Measurements from ENCODE around the gene RCAN2. TPM values are rescaled to one million over a fixed set of nuclear protein-coding genes. Genes with fewer than 3 reads are reported as not detected.

RCAN2 gene
- total RNA-seq, 1 donor from 2014 or later: 3.6 TPM

DNA sequence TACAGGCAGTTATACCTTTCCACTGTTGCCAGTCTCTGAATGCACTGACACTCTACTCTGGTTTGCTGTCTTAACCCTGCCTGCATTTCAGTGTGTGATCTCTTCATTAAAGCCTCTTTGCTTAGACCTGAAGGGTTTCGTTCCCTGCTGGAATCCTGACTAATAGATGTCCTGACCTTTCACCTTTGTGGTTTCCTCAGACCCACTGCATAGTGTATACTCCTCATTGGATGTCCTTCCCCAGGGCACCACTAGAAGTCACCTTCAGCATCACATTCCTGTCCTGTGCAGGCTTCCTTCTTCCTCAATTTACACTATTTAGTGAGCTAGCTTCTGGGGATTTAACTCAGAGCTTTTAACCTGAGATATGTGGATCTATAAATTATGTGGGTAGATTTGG, 120.6 kb downstream of the RCAN2 start:
- no peaks in the 10 kb centered on the region for H3K4me1 Mint-ChIP-seq
- no peak overlapping the region for H3K4me3 Mint-ChIP-seq

DNA sequence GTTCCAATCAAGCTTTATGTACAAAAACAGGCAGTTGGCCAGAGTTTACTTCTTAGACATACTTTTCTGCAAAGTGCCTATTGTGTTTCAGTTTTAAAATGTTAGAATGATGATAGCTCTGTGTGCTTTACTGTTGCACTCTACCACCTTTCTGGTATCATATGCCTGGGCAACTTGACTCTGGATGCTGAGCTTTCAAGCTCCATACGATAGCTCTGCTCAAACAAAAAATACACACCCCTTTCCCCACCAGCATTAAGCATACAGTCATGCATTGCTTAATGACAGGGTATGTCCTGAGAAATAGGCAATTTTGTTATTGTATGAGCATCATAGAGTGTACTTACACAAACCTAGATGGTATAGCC, 123.1 kb downstream of the RCAN2 start:
- DNase-seq (ENCODE audit: low read depth, low spot score): no peak
- no peaks in the 10 kb centered on the region for H3K4me1 Mint-ChIP-seq
- H3K27ac Mint-ChIP-seq (ENCODE audit: unreplicated experiment): no peak overlapping the region
- H3K4me3 Mint-ChIP-seq: no peak overlapping the region
- H3K36me3 Mint-ChIP-seq (ENCODE audit: low read depth): no peaks in the 10 kb centered on the region
- no peaks in the 10 kb centered on the region for H3K9me3 Mint-ChIP-seq
- TF ChIP-seq, protein P1, sequence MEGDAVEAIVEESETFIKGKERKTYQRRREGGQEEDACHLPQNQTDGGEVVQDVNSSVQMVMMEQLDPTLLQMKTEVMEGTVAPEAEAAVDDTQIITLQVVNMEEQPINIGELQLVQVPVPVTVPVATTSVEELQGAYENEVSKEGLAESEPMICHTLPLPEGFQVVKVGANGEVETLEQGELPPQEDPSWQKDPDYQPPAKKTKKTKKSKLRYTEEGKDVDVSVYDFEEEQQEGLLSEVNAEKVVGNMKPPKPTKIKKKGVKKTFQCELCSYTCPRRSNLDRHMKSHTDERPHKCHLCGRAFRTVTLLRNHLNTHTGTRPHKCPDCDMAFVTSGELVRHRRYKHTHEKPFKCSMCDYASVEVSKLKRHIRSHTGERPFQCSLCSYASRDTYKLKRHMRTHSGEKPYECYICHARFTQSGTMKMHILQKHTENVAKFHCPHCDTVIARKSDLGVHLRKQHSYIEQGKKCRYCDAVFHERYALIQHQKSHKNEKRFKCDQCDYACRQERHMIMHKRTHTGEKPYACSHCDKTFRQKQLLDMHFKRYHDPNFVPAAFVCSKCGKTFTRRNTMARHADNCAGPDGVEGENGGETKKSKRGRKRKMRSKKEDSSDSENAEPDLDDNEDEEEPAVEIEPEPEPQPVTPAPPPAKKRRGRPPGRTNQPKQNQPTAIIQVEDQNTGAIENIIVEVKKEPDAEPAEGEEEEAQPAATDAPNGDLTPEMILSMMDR (conservative IDR thresholded peaks at IDR 0.05): no peak
- H3K27me3 Mint-ChIP-seq (ENCODE audit: low read depth): no peaks in the 10 kb centered on the region

More for the DNA sequence above, 120.6 kb downstream of the RCAN2 start:
- H3K27me3 Mint-ChIP-seq (ENCODE audit: low read depth): no peaks in the 10 kb centered on the region
- no peaks in the 10 kb centered on the region for H3K36me3 Mint-ChIP-seq (ENCODE audit: low read depth)
- TF ChIP-seq, protein P1 (conservative IDR thresholded peaks at IDR 0.05): no peak
- H3K9me3 Mint-ChIP-seq: no peaks in the 10 kb centered on the region
- no peak for DNase-seq (ENCODE audit: low read depth, low spot score)
- H3K27ac Mint-ChIP-seq (ENCODE audit: unreplicated experiment): no peak overlapping the region

DNA sequence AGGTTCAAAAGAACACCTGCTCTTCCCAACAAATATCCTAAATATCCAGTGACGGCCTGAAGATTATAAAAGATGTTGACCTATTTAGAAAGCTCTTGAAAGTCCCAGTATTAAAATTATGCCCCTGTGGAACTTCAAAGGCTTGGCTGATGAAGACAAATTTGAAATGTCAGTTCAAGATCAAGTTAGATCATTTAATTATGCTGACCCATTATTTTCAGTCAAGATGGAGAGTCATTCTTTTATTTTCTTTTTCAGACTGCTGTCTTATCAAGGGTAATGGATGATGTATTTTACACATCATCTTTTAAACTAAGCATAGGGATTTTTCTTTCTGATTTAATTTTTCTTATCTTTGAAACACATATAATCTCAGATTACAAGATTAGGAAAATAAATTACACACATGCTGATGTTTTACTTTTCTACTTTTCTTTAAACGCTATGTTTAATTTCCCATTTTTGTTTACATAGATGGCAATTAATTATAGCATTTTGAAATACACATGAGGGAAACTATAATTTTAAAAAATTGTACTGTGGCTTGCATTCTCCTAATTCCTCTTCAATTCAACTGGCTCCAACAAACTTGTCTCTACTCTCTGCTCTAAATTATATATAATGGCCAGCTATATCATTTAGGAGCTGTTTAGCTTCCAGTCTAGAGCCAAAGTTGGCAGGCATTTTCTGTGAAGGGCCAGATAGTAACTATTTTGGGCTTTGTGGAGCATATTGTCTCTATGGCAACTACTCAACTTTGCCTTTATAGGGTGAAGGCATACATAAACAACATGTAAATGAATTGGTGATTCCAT, 123.7 kb downstream of the RCAN2 start:
- H3K27ac Mint-ChIP-seq (ENCODE audit: unreplicated experiment): no peak overlapping the region
- no peaks in the 10 kb centered on the region for H3K36me3 Mint-ChIP-seq (ENCODE audit: low read depth)
- no peaks in the 10 kb centered on the region for H3K27me3 Mint-ChIP-seq (ENCODE audit: low read depth)

DNA sequence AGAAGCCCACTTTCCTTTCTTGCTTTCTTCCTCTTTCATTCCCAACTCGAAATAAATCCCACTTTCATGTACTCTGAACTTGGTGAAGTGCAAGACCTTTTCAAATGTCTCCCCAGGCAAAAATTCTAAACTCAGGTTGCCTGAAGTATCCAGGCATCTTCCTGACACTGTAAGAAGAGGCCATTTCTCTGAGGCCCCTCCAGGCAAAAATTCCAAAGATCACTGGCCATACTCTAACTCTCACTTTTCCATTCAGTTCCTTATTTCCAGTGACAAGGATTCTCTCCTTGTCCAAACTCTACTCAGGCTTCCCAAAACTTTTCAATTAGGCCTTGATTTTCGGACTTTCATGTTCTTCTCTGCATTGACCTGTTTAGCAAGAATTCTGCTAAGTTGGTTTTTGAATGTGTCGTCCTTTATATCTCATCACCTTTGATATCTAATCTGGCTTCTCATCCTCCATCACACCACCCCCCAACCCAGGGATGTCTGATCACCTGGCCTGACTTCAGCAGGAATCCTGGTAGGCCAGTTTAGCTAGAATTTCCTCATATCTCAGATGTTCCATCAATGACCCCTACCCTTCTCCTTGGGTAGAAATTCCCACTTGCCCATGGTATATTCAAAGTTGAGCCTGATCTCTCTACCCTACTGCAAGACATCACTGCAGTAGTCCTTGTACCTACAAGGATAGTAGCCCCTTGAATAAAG, 124.9 kb downstream of the RCAN2 start:
- Mint-ChIP-seq H3K9me3 (no peaks in the 10 kb centered on the region), H3K4me3 (no peak overlapping the region), H3K36me3 (ENCODE audit: low read depth) (no peaks in the 10 kb centered on the region), H3K4me1 (no peaks in the 10 kb centered on the region), H3K27ac (ENCODE audit: unreplicated experiment) (no peak overlapping the region), H3K27me3 (ENCODE audit: low read depth) (no peaks in the 10 kb centered on the region)
- no peak for DNase-seq (ENCODE audit: low read depth, low spot score)
- TF ChIP-seq, protein P1 (conservative IDR thresholded peaks at IDR 0.05): no peak

More for the DNA sequence above, 123.7 kb downstream of the RCAN2 start:
- DNase-seq (ENCODE audit: low read depth, low spot score): no peak
- Mint-ChIP-seq H3K9me3 (no peaks in the 10 kb centered on the region), H3K4me1 (no peaks in the 10 kb centered on the region), H3K4me3 (no peak overlapping the region)
- TF ChIP-seq, protein P1 (conservative IDR thresholded peaks at IDR 0.05): no peak

DNA sequence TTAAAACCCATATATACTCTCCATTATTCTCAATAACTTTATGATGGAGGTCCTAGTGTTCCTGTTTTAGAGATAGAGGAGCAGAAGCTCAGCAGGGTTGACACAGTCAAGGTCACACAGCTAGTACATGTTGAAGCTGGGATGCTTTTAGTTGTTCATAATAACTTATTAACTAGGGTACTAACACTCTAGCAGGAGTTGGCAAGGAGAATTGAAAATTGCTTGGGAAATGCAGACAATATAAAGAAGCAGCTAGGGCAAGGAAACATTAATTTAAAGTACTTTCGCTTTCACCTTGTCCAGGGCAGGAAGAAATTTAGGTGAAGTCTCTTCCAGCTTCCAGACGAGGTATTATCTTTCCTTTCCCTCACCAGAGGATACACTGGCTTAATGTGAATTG, 133.7 kb downstream of the RCAN2 start:
- Mint-ChIP-seq H3K4me3 (no peak overlapping the region), H3K27me3 (ENCODE audit: low read depth) (no peaks in the 10 kb centered on the region), H3K4me1 (no peaks in the 10 kb centered on the region), H3K36me3 (ENCODE audit: low read depth) (no peaks in the 10 kb centered on the region), H3K27ac (ENCODE audit: unreplicated experiment) (no peak overlapping the region), H3K9me3 (no peaks in the 10 kb centered on the region)
- TF ChIP-seq, protein P1 (conservative IDR thresholded peaks at IDR 0.05): no peak
- DNase-seq (ENCODE audit: low read depth, low spot score): no peak
